Nephron progenitor cell (in vitro differentiated cells): Measurements from ENCODE around the gene SHROOM4.

Source experiments
- DNase-seq: peaks from one replicate; pipeline ENCODE4 v3.0.0; 2021
- H3K27ac Mint-ChIP-seq: 2 replicates; pipeline ENCODE4 v1.8.0; 2021; ENCODE audit warnings: mild to moderate bottlenecking, moderate library complexity, mixed read lengths
- H3K27me3 Mint-ChIP-seq: 2 replicates; pipeline ENCODE4 v1.8.0; 2021; ENCODE audit warnings: mild to moderate bottlenecking, low read depth, mixed read lengths; ENCODE audit not compliant: poor library complexity
- H3K36me3 Mint-ChIP-seq: 2 replicates; pipeline ENCODE4 v1.8.0; 2021; ENCODE audit warnings: low read depth, mixed read lengths
- H3K4me1 Mint-ChIP-seq: 2 replicates; pipeline ENCODE4 v1.8.0; 2021; ENCODE audit warnings: mixed read lengths
- H3K4me3 Mint-ChIP-seq: 2 replicates; pipeline ENCODE4 v1.8.0; 2021; ENCODE audit warnings: mild to moderate bottlenecking, moderate library complexity, mixed read lengths
- H3K9me3 Mint-ChIP-seq: 2 replicates; pipeline ENCODE4 v1.8.0; 2021; ENCODE audit warnings: mild to moderate bottlenecking, moderate library complexity, mixed read lengths
- TF ChIP-seq, protein P1 (sequence below): fragments of 200-600 bp; sonication (generic); IDR thresholded peaks from 2 replicates; pipeline ENCODE4 v1.5.0; 2021; ENCODE audit warnings: antibody characterized with exemption

The SHROOM4 gene

GRCh38 chrX:50638123-50638522 lies 175.9 kb downstream of the SHROOM4 start:
- no peak for DNase-seq
- H3K36me3 Mint-ChIP-seq, result no peaks in the 10 kb centered on the region
- H3K9me3 Mint-ChIP-seq, result peaks cover 34% of the 10 kb centered on the region
- H3K4me1 Mint-ChIP-seq, result no peaks in the 10 kb centered on the region
- TF ChIP-seq, protein P1, sequence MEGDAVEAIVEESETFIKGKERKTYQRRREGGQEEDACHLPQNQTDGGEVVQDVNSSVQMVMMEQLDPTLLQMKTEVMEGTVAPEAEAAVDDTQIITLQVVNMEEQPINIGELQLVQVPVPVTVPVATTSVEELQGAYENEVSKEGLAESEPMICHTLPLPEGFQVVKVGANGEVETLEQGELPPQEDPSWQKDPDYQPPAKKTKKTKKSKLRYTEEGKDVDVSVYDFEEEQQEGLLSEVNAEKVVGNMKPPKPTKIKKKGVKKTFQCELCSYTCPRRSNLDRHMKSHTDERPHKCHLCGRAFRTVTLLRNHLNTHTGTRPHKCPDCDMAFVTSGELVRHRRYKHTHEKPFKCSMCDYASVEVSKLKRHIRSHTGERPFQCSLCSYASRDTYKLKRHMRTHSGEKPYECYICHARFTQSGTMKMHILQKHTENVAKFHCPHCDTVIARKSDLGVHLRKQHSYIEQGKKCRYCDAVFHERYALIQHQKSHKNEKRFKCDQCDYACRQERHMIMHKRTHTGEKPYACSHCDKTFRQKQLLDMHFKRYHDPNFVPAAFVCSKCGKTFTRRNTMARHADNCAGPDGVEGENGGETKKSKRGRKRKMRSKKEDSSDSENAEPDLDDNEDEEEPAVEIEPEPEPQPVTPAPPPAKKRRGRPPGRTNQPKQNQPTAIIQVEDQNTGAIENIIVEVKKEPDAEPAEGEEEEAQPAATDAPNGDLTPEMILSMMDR, result no peak
- H3K4me3 Mint-ChIP-seq, result no peak overlapping the region
- H3K27ac Mint-ChIP-seq, result no peak overlapping the region
- peaks cover 5% of the 10 kb centered on the region for H3K27me3 Mint-ChIP-seq

DNA sequence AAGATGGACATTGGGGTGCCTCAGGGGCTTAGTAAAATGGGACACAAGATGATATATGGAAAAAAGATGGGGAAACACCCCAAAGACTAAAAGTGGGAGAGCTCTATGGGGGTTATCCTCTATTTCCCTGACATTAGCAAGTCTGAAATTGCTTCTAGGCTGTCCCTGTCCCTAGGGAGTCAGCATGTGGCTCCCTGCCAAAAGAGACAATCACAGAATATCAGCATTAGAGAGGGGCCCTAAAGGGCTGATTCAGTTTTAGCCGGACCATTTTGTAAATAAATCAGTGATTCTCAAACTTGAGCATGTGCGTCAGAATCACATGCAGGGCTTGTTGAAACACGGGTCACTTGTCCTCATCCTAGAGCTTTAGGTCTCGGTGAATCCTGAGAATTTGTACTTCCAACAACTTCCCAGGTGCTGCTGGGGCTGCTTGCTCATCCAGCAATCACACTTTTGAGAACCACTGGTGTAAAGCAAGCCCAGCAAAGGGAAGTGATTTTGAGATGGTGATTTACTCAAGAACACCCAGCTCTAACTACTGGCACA lies 178.1 kb downstream of the SHROOM4 start:
- Mint-ChIP-seq H3K9me3 (peaks cover 35% of the 10 kb centered on the region), H3K36me3 (no peaks in the 10 kb centered on the region), H3K27me3 (peaks cover 5% of the 10 kb centered on the region), H3K4me1 (no peaks in the 10 kb centered on the region), H3K4me3 (no peak overlapping the region), H3K27ac (no peak overlapping the region)
- DNase-seq, result no peak
- TF ChIP-seq, protein P1, result no peak

- TF ChIP-seq, protein P1, result no peak
- no peaks in the 10 kb centered on the region for H3K36me3 Mint-ChIP-seq
- H3K9me3 Mint-ChIP-seq, result peaks cover 31% of the 10 kb centered on the region
- no peaks in the 10 kb centered on the region for H3K4me1 Mint-ChIP-seq
- H3K27ac Mint-ChIP-seq, result no peak overlapping the region
- DNase-seq, result no peak
- H3K27me3 Mint-ChIP-seq, result peaks cover 5% of the 10 kb centered on the region
- no peak overlapping the region for H3K4me3 Mint-ChIP-seq
These were observed 178.8 kb downstream of the SHROOM4 start for GRCh38 chrX:50635162-50635561.

DNA sequence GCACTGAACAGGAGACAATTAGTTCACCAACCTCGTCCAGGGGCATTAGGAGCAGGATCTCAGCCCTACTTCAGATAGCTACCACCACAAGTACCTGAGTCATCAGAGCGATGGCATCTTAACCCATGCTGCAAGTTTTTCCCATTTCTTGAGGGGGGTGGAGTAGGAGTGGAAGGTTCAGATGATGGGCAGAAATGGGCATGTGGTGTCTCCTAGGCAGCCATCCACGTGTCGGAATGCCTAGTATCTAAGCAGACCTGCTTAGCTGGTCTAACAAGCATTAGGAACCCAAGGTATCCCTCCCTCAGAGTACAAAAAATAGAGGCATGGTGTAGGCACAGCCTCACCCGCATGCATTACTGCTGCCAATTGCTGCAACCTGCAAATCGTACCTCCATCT lies 184.2 kb downstream of the SHROOM4 start:
- H3K36me3 Mint-ChIP-seq, result no peaks in the 10 kb centered on the region

DNA sequence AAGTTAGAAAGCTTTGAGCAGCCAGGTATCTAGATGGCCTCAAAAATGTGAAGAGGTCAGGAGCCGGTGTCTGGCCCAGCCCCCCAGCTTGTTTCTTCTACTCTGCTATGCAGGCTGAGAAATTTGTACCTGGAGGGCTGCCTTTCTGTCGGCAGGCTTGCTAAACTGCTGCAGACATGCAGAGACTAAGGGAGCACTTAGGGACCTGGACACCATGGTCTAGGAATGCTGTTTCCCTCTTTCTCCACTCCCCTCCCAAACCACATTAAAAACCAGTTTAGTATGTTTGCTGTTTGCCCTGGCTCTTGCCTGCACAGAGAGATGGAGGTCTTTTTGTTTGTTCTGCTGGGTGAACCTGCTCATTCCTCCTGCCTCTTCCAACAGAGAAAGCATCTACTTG lies 186.3 kb downstream of the SHROOM4 start:
- no peaks in the 10 kb centered on the region for H3K4me1 Mint-ChIP-seq
- H3K9me3 Mint-ChIP-seq, result peaks cover 9% of the 10 kb centered on the region
- TF ChIP-seq, protein P1, result no peak
- H3K27me3 Mint-ChIP-seq, result no peaks in the 10 kb centered on the region
- no peak overlapping the region for H3K4me3 Mint-ChIP-seq
- no peaks in the 10 kb centered on the region for H3K36me3 Mint-ChIP-seq
- no peak overlapping the region for H3K27ac Mint-ChIP-seq
- no peak for DNase-seq

More for the DNA sequence above, 184.2 kb downstream of the SHROOM4 start:
- no peak overlapping the region for H3K27ac Mint-ChIP-seq
- no peak overlapping the region for H3K4me3 Mint-ChIP-seq
- H3K9me3 Mint-ChIP-seq, result peaks cover 19% of the 10 kb centered on the region
- no peak for DNase-seq
- TF ChIP-seq, protein P1, result no peak
- no peaks in the 10 kb centered on the region for H3K4me1 Mint-ChIP-seq
- no peaks in the 10 kb centered on the region for H3K27me3 Mint-ChIP-seq

DNA sequence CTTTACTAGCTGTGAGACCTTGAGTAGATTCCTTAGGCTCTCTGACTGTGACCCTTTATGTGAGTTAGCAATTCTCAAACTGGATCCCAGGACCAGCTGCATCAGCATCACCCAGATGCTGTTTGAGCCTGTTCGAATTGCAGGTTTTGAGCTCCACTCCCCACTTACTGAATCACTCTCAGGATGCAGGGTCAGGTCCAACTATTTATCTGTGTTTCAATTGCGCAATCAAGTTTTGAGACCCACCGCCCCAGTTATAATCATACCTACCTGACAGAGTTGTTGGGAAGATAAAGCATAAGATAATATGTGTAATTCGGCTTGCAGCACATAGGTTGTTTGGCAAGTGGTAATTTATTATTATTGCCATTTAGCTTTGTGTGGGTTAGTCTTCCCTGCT lies 187.6 kb downstream of the SHROOM4 start:
- Mint-ChIP-seq H3K4me3 (no peak overlapping the region), H3K9me3 (peaks cover 9% of the 10 kb centered on the region), H3K36me3 (no peaks in the 10 kb centered on the region), H3K27me3 (no peaks in the 10 kb centered on the region), H3K27ac (no peak overlapping the region), H3K4me1 (no peaks in the 10 kb centered on the region)
- TF ChIP-seq, protein P1, result no peak
- no peak for DNase-seq
